ENCODE measurements around the gene XIRP1.

XIRP1 gene

GRCh38 chr3:39185959-39186691 lies 6.3 kb downstream of the XIRP1 start:
- TF ChIP-seq YY1 (IDR thresholded peaks at IDR 0.05; ENCODE audit: low read depth) = no peak
- no peak for TF ChIP-seq EP300 (IDR thresholded peaks at IDR 0.05; ENCODE audit: borderline replicate concordance)
- no peak for TF ChIP-seq ZBTB7A (IDR thresholded peaks at IDR 0.05; ENCODE audit: low read depth)
- TF ChIP-seq MAX (IDR thresholded peaks at IDR 0.05) = no peak

GRCh38 chr3:39185326-39185958 lies 7.0 kb downstream of the XIRP1 start:
- TF ChIP-seq MAX (IDR thresholded peaks at IDR 0.05) (no peak), FOXM1 (IDR thresholded peaks at IDR 0.05; ENCODE audit: borderline replicate concordance, low read depth) (no peak), TCF12 (IDR thresholded peaks at IDR 0.05; ENCODE audit: low read depth) (no peak)

GRCh38 chr3:39184968-39185285 lies 7.5 kb downstream of the XIRP1 start:
- no peak for TF ChIP-seq NFIC (IDR thresholded peaks at IDR 0.05)
- no peak for TF ChIP-seq EGR1 (IDR thresholded peaks at IDR 0.05)
- no peak for TF ChIP-seq MAX (IDR thresholded peaks at IDR 0.05)
- no peak for TF ChIP-seq CREB1 (IDR thresholded peaks at IDR 0.05; ENCODE audit: low read depth)
- TF ChIP-seq TAF1 (IDR thresholded peaks at IDR 0.05; ENCODE audit: low read depth) = no peak
- no peak for TF ChIP-seq TEAD4 (IDR thresholded peaks at IDR 0.05)
- no peak for TF ChIP-seq TCF12 (IDR thresholded peaks at IDR 0.05; ENCODE audit: low read depth)
- TF ChIP-seq USF1 (IDR thresholded peaks at IDR 0.05) = no peak
- no peak for TF ChIP-seq FOXM1 (IDR thresholded peaks at IDR 0.05; ENCODE audit: borderline replicate concordance, low read depth)
- no peak for TF ChIP-seq YY1 (IDR thresholded peaks at IDR 0.05; ENCODE audit: low read depth)

- TF ChIP-seq EP300 (IDR thresholded peaks at IDR 0.05; ENCODE audit: borderline replicate concordance) (no peak), TEAD4 (IDR thresholded peaks at IDR 0.05) (no peak), TAF1 (IDR thresholded peaks at IDR 0.05; ENCODE audit: low read depth) (no peak), YY1 (IDR thresholded peaks at IDR 0.05; ENCODE audit: low read depth) (no peak)
Measured at GRCh38 chr3:39184081-39184967, 8.1 kb downstream of the XIRP1 start.

GRCh38 chr3:39183211-39184080 lies 8.9 kb downstream of the XIRP1 start:
- TF ChIP-seq MAX (IDR thresholded peaks at IDR 0.05) (no peak), EGR1 (IDR thresholded peaks at IDR 0.05) (no peak), CREB1 (IDR thresholded peaks at IDR 0.05; ENCODE audit: low read depth) (no peak), FOXM1 (IDR thresholded peaks at IDR 0.05; ENCODE audit: borderline replicate concordance, low read depth) (no peak), TCF12 (IDR thresholded peaks at IDR 0.05; ENCODE audit: low read depth) (no peak), RAD21 (IDR thresholded peaks at IDR 0.05; ENCODE audit: low read depth) (no peak), TAF1 (IDR thresholded peaks at IDR 0.05; ENCODE audit: low read depth) (no peak), CEBPB (IDR thresholded peaks at IDR 0.05) (no peak), REST (IDR thresholded peaks at IDR 0.05; ENCODE audit: low read depth) (no peak), NFIC (IDR thresholded peaks at IDR 0.05) (no peak), USF1 (IDR thresholded peaks at IDR 0.05) (no peak), YY1 (IDR thresholded peaks at IDR 0.05; ENCODE audit: low read depth) (no peak), ZBTB7A (IDR thresholded peaks at IDR 0.05; ENCODE audit: low read depth) (no peak), TEAD4 (IDR thresholded peaks at IDR 0.05) (no peak), EP300 (IDR thresholded peaks at IDR 0.05; ENCODE audit: borderline replicate concordance) (no peak)
